ENCODE results near the gene SLC45A3.

- TF ChIP-seq CTCF (optimal IDR thresholded peaks at IDR 0.05 in 1 of 3, IDR thresholded peaks at IDR 0.05 in 1 of 3, conservative IDR thresholded peaks at IDR 0.05 in 1 of 3; ENCODE audit: extremely low read depth in 1 of 3, insufficient read depth in 2 of 3, low read length in 3 of 3) (no peak), EZH2 (IDR thresholded peaks at IDR 0.05; ENCODE audit: low read length) (no peak)
Observed at GRCh38 chr1:205665201-205666045, 14.9 kb downstream of the SLC45A3 start.

Data from keratinocyte (primary cell).